Mammary epithelial cell (primary cell): ENCODE measurements around the gene MAD1L1.
"Not testable (repeated sequence)": the region's sequence is repeated elsewhere in the genome, so short reads cannot be mapped to it uniquely, and the experiment has no call there.

Experiments
- EZH2 ChIP-seq: IDR thresholded peaks from 2 replicates; pipeline ENCODE4 v1.6.1; 2012; ENCODE audit warnings: low read length, inconsistent platforms, borderline replicate concordance
- TF ChIP-seq, protein P1 (sequence below), 2 donors: IDR thresholded peaks in 1 of 2; conservative IDR thresholded peaks in 1 of 2; 2 replicates each; pipeline ENCODE4 v1.5.1; 2011 to 2012; ENCODE audit warnings: inconsistent platforms in 2 of 2, low read length in 2 of 2, mild to moderate bottlenecking in 2 of 2, control low read depth in 1 of 2, low read depth in 1 of 2; ENCODE audit not compliant: insufficient read depth in 1 of 2; ENCODE audit errors: extremely low read depth in 1 of 2

- TF ChIP-seq, protein P1, sequence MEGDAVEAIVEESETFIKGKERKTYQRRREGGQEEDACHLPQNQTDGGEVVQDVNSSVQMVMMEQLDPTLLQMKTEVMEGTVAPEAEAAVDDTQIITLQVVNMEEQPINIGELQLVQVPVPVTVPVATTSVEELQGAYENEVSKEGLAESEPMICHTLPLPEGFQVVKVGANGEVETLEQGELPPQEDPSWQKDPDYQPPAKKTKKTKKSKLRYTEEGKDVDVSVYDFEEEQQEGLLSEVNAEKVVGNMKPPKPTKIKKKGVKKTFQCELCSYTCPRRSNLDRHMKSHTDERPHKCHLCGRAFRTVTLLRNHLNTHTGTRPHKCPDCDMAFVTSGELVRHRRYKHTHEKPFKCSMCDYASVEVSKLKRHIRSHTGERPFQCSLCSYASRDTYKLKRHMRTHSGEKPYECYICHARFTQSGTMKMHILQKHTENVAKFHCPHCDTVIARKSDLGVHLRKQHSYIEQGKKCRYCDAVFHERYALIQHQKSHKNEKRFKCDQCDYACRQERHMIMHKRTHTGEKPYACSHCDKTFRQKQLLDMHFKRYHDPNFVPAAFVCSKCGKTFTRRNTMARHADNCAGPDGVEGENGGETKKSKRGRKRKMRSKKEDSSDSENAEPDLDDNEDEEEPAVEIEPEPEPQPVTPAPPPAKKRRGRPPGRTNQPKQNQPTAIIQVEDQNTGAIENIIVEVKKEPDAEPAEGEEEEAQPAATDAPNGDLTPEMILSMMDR (conservative IDR thresholded peaks at IDR 0.05 in 1 of 2, IDR thresholded peaks at IDR 0.05 in 1 of 2; ENCODE audit: extremely low read depth in 1 of 2, insufficient read depth in 1 of 2, low read depth in 1 of 2, low read length in 2 of 2) = not testable (repeated sequence)
- not testable (repeated sequence) for TF ChIP-seq EZH2
These were observed 394.2 kb downstream of the MAD1L1 start for GRCh38 chr7:1838544-1838872.
